Peyer's patch (tissue), 4 donors: ENCODE measurements around the gene PCSK1N. TPM values are rescaled to one million over a fixed set of nuclear protein-coding genes. Genes with fewer than 3 reads are reported as not detected.
"Not testable (repeated sequence)": the region's sequence is repeated elsewhere in the genome, so short reads cannot be mapped to it uniquely, and the experiment has no call there.

ENCODE experiments used
- DNase-seq, 3 donors: peaks; one replicate each; pipeline ENCODE4 v3.0.0-alpha.2; 2017 to 2019
- H3K27ac ChIP-seq, 4 donors: fragments of 200-600 bp; sonication (generic); one replicate each; pipeline ENCODE4 v1.5.1; 2016 to 2019
- H3K27me3 ChIP-seq, 2 donors: fragments of 200-600 bp; sonication (generic); one replicate each; pipeline ENCODE4 v1.5.1; 2019
- H3K36me3 ChIP-seq, 3 donors: fragments of 200-600 bp; sonication (generic); one replicate each; pipeline ENCODE4 v1.5.1; 2016 to 2019
- H3K4me1 ChIP-seq, 4 donors: fragments of 200-600 bp; sonication (generic); one replicate each; pipeline ENCODE4 v1.5.1; 2016 to 2019
- H3K4me3 ChIP-seq, 4 donors: fragments of 200-600 bp; sonication (generic); 1 replicate in 3 of 4; 2 replicates in 1 of 4; pipeline ENCODE4 v1.5.1; 2016 to 2019; ENCODE audit warnings: mild to moderate bottlenecking in 1 of 4
- H3K9me3 ChIP-seq, 4 donors: fragments of 200-600 bp; sonication (generic); one replicate each; pipeline ENCODE4 v1.5.1; 2016 to 2019; ENCODE audit warnings: mild to moderate bottlenecking in 1 of 4
- CTCF ChIP-seq, 6 experiments: fragments of 450-650 bp in 4 of 6; fragments of 200-600 bp in 2 of 6; sonication (generic) in 1 of 6; IDR thresholded peaks; one replicate each; pipeline ENCODE4 v1.5.1; 2017 to 2019; ENCODE audit warnings: antibody characterized with exemption in 6 of 6, mild to moderate bottlenecking in 3 of 6, moderate library complexity in 1 of 6
- POLR2A ChIP-seq, 2 donors: fragments of 450-650 bp; IDR thresholded peaks; one replicate each; pipeline ENCODE4 v1.5.1; 2017; ENCODE audit warnings: antibody characterized with exemption in 2 of 2, mild to moderate bottlenecking in 2 of 2, moderate library complexity in 2 of 2
- total RNA-seq, 4 donors: library from RNA; depleted of rRNA; stranded (reverse); fragments of >200 nt; gene quantifications; one replicate each; pipeline ENCODE4 v1.1.0, GENCODE V29; 2016

Gene PCSK1N
- total RNA-seq, 4 donors from 2014 or later: 19.0 to 49.2 (median 33.5) TPM; not detected in 1

GRCh38 chrX:48824066-48824465 is 11.3 kb downstream of the PCSK1N start:
- Histone ChIP-seq H3K27ac (no peak overlapping the region), H3K4me1 (no peaks in the 10 kb centered on the region), H3K9me3 (no peaks in the 10 kb centered on the region), H3K36me3 (peaks cover 0 to 10% (median 0%) of the 10 kb centered on the region in 3 donors), H3K4me3 (no peak overlapping the region), H3K27me3 (no peaks in the 10 kb centered on the region)
- no peak for TF ChIP-seq POLR2A (IDR thresholded peaks at IDR 0.05)
- no peak for TF ChIP-seq CTCF (IDR thresholded peaks at IDR 0.05)
- no peak for DNase-seq

- Histone ChIP-seq H3K36me3 (peaks cover 0 to 13% (median 0%) of the 10 kb centered on the region in 3 donors), H3K27ac (no peak overlapping the region), H3K4me1 (no peaks in the 10 kb centered on the region), H3K4me3 (no peak overlapping the region), H3K9me3 (no peaks in the 10 kb centered on the region), H3K27me3 (no peaks in the 10 kb centered on the region)
- DNase-seq: no peak
- no peak for TF ChIP-seq POLR2A (IDR thresholded peaks at IDR 0.05)
Measured at GRCh38 chrX:48823053-48823452, 12.4 kb downstream of the PCSK1N start.

- H3K27me3 ChIP-seq, H3K4me3 ChIP-seq, H3K9me3 ChIP-seq, H3K4me1 ChIP-seq, DNase-seq, H3K27ac ChIP-seq: not testable (repeated sequence)
- H3K36me3 ChIP-seq: peaks cover 0 to 22% (median 0%) of the 10 kb centered on the region in 3 donors
Measured at GRCh38 chrX:48819394-48819793, 16.0 kb downstream of the PCSK1N start.

GRCh38 chrX:48818866-48819265 is 16.5 kb downstream of the PCSK1N start:
- H3K27ac ChIP-seq: no peak overlapping the region
- TF ChIP-seq CTCF (IDR thresholded peaks at IDR 0.05): no peak
- TF ChIP-seq POLR2A (IDR thresholded peaks at IDR 0.05): no peak
- DNase-seq: no peak
- H3K4me3 ChIP-seq: no peak overlapping the region
- H3K36me3 ChIP-seq: peaks cover 0 to 24% (median 0%) of the 10 kb centered on the region in 3 donors
- no peaks in the 10 kb centered on the region for H3K4me1 ChIP-seq
- H3K27me3 ChIP-seq: no peaks in the 10 kb centered on the region
- H3K9me3 ChIP-seq: no peaks in the 10 kb centered on the region

- Histone ChIP-seq H3K27ac (no peak overlapping the region), H3K4me3 (no peak overlapping the region), H3K4me1 (no peaks in the 10 kb centered on the region), H3K9me3 (no peaks in the 10 kb centered on the region), H3K27me3 (no peaks in the 10 kb centered on the region), H3K36me3 (peaks cover 0 to 19% (median 0%) of the 10 kb centered on the region in 3 donors)
- peak in 1 of 3 donors; percentile 28 for DNase-seq
- TF ChIP-seq CTCF (IDR thresholded peaks at IDR 0.05) (no peak), POLR2A (IDR thresholded peaks at IDR 0.05) (no peak)
Measured at GRCh38 chrX:48818098-48818497, 17.3 kb downstream of the PCSK1N start.

GRCh38 chrX:48816014-48816810 is 19.2 kb downstream of the PCSK1N start:
- Histone ChIP-seq H3K27ac (no peak overlapping the region), H3K36me3 (peaks cover 0 to 19% (median 0%) of the 10 kb centered on the region in 3 donors), H3K4me3 (no peak overlapping the region), H3K9me3 (no peaks in the 10 kb centered on the region), H3K27me3 (no peaks in the 10 kb centered on the region), H3K4me1 (no peaks in the 10 kb centered on the region)
- TF ChIP-seq POLR2A (IDR thresholded peaks at IDR 0.05) (no peak), CTCF (IDR thresholded peaks at IDR 0.05) (no peak)
- DNase-seq: peak in 1 of 3 donors; percentile 1
